Thyroid gland (tissue), 4 donors: ENCODE data around the gene HSPA1B.

Experiments
- POLR2A ChIP-seq, 2 donors: fragments of 450-650 bp; IDR thresholded peaks; one replicate each; pipeline ENCODE4 v1.6.1; 2017; ENCODE audit warnings: antibody characterized with exemption in 2 of 2, mild to moderate bottlenecking in 2 of 2, moderate library complexity in 1 of 2
- TF ChIP-seq, protein P1 (sequence below), 6 experiments: fragments of 200-600 bp in 3 of 6; fragments of 450-650 bp in 3 of 6; sonication (generic) in 3 of 6; IDR thresholded peaks; one replicate each; pipeline ENCODE4 v1.5.1; 2016 to 2019; ENCODE audit warnings: antibody characterized with exemption in 6 of 6, mild to moderate bottlenecking in 2 of 6, inconsistent platforms in 1 of 6, moderate library complexity in 1 of 6

- TF ChIP-seq, protein P1, sequence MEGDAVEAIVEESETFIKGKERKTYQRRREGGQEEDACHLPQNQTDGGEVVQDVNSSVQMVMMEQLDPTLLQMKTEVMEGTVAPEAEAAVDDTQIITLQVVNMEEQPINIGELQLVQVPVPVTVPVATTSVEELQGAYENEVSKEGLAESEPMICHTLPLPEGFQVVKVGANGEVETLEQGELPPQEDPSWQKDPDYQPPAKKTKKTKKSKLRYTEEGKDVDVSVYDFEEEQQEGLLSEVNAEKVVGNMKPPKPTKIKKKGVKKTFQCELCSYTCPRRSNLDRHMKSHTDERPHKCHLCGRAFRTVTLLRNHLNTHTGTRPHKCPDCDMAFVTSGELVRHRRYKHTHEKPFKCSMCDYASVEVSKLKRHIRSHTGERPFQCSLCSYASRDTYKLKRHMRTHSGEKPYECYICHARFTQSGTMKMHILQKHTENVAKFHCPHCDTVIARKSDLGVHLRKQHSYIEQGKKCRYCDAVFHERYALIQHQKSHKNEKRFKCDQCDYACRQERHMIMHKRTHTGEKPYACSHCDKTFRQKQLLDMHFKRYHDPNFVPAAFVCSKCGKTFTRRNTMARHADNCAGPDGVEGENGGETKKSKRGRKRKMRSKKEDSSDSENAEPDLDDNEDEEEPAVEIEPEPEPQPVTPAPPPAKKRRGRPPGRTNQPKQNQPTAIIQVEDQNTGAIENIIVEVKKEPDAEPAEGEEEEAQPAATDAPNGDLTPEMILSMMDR (IDR thresholded peaks at IDR 0.05), result peak in 1 of 6 experiments; percentile 5
- TF ChIP-seq POLR2A (IDR thresholded peaks at IDR 0.05), result peak in 1 of 2 donors; percentile 8
Observed at GRCh38 chr6:31817133-31817928, 10.2 kb upstream of the HSPA1B start.
